ENCODE measurements around the gene NEDD4L. TPM values are rescaled to one million over a fixed set of nuclear protein-coding genes. Genes with fewer than 3 reads are reported as not detected.

Gene NEDD4L
- total and polyA plus RNA-seq, 2 donors (not counting 1 experiment from before 2014, with no cell fraction given): 10.3 to 25.7 TPM

GRCh38 chr18:58051765-58052460 lies 7.9 kb downstream of the NEDD4L start:
- Mint-ChIP-seq H3K4me1 (peaks cover 9% of the 10 kb centered on the region), H3K4me3 (no peak overlapping the region), H3K27me3 (no peaks in the 10 kb centered on the region), H3K9me3 (ENCODE audit: insufficient read depth) (no peaks in the 10 kb centered on the region), H3K27ac (no peak overlapping the region)
- Histone ChIP-seq H3K9ac (ENCODE audit: low read length) (no peak overlapping the region), H3K36me3 (replicated peaks in 1 of 2; ENCODE audit: control extremely low read depth in 1 of 2, control insufficient read depth in 1 of 2, extremely low read depth in 1 of 2, insufficient read depth in 2 of 2, low read length in 1 of 2) (no peaks in the 10 kb centered on the region), H4K20me1 (ENCODE audit: control insufficient read depth, insufficient read depth, low read length, poor library complexity, severe bottlenecking) (no peaks in the 10 kb centered on the region), H3K4me2 (replicated peaks; ENCODE audit: low read depth, low read length, poor library complexity, severe bottlenecking) (no peak overlapping the region), H3K27me3 (replicated peaks in 1 of 4; ENCODE audit: control extremely low read depth in 1 of 4, control insufficient read depth in 3 of 4, insufficient read depth in 4 of 4, low read length in 3 of 4) (no peaks in the 10 kb centered on the region), H3K9me3 (ENCODE audit: control extremely low read depth in 1 of 3, control insufficient read depth in 2 of 3, insufficient read depth in 1 of 3, low read length in 2 of 3) (no peaks in the 10 kb centered on the region), H3K4me1 (ENCODE audit: control insufficient read depth in 2 of 2, insufficient read depth in 2 of 2, low read length in 2 of 2) (no peaks in the 10 kb centered on the region), H3K27ac (ENCODE audit: low read length in 2 of 2) (no peak overlapping the region), H3K4me3 (ENCODE audit: control extremely low read depth in 1 of 5, extremely low read depth in 1 of 5, insufficient read depth in 1 of 5, low read depth in 2 of 5, low read length in 4 of 5) (no peak overlapping the region), H2AFZ (ENCODE audit: insufficient read depth, low read depth, low read length, poor library complexity, severe bottlenecking) (peak overlapping the region; percentile 33), H3K79me2 (ENCODE audit: control insufficient read depth, insufficient read depth, low read length) (peaks cover 11% of the 10 kb centered on the region)
- CTCF ChIA-PET: interaction anchor here (0.6 to 1.8 kb wide), 8 partner anchors 8 to 168 kb away, joined by 3 to 12 read pairs (median 4); partner anchors contain the start of gene NEDD4L
- intact Hi-C loops (cut with micrococcal nuclease): no loop called here
- DNase-seq: no peak
- peak; percentile 40 for TF ChIP-seq CTCF (IDR thresholded peaks at IDR 0.05)
- TF ChIP-seq EZH2 (IDR thresholded peaks at IDR 0.05; ENCODE audit: borderline replicate concordance, insufficient read depth, low read depth, low read length, poor library complexity, severe bottlenecking): no peak
- POLR2A ChIA-PET: no interaction called here
- WGBS (ENCODE audit: insufficient coverage): 80% methylated on average over 1 of the region's 4 CpGs
- ATAC-seq (ENCODE audit: low read depth): peak; percentile 24

GRCh38 chr18:58052960-58053359 lies 8.9 kb downstream of the NEDD4L start:
- Histone ChIP-seq H2AFZ (ENCODE audit: insufficient read depth, low read depth, low read length, poor library complexity, severe bottlenecking) (no peak overlapping the region), H3K36me3 (replicated peaks in 1 of 2; ENCODE audit: control extremely low read depth in 1 of 2, control insufficient read depth in 1 of 2, extremely low read depth in 1 of 2, insufficient read depth in 2 of 2, low read length in 1 of 2) (no peaks in the 10 kb centered on the region), H3K4me1 (ENCODE audit: control insufficient read depth in 2 of 2, insufficient read depth in 2 of 2, low read length in 2 of 2) (no peaks in the 10 kb centered on the region), H3K9ac (ENCODE audit: low read length) (no peak overlapping the region), H3K27me3 (replicated peaks in 1 of 4; ENCODE audit: control extremely low read depth in 1 of 4, control insufficient read depth in 3 of 4, insufficient read depth in 4 of 4, low read length in 3 of 4) (no peaks in the 10 kb centered on the region), H3K9me3 (ENCODE audit: control extremely low read depth in 1 of 3, control insufficient read depth in 2 of 3, insufficient read depth in 1 of 3, low read length in 2 of 3) (no peaks in the 10 kb centered on the region), H3K27ac (ENCODE audit: low read length in 2 of 2) (no peak overlapping the region), H3K4me2 (replicated peaks; ENCODE audit: low read depth, low read length, poor library complexity, severe bottlenecking) (no peak overlapping the region), H3K4me3 (ENCODE audit: control extremely low read depth in 1 of 5, extremely low read depth in 1 of 5, insufficient read depth in 1 of 5, low read depth in 2 of 5, low read length in 4 of 5) (no peak overlapping the region), H4K20me1 (ENCODE audit: control insufficient read depth, insufficient read depth, low read length, poor library complexity, severe bottlenecking) (no peaks in the 10 kb centered on the region), H3K79me2 (ENCODE audit: control insufficient read depth, insufficient read depth, low read length) (peaks cover 15% of the 10 kb centered on the region)
- ChIA-PET CTCF (interaction anchor here (0.6 to 1.6 kb wide), 6 partner anchors 9 to 169 kb away, joined by 3 to 7 read pairs (median 4); partner anchors contain the start of gene NEDD4L), POLR2A (no interaction called here)
- WGBS (ENCODE audit: insufficient coverage): 100% methylated on average over 2 of the region's 3 CpGs
- H3K4me3 Mint-ChIP-seq: no peak overlapping the region
- H3K27me3 Mint-ChIP-seq: no peaks in the 10 kb centered on the region
- TF ChIP-seq CTCF (IDR thresholded peaks at IDR 0.05) (no peak), EZH2 (IDR thresholded peaks at IDR 0.05; ENCODE audit: borderline replicate concordance, insufficient read depth, low read depth, low read length, poor library complexity, severe bottlenecking) (no peak)
- DNase-seq (no peak), ATAC-seq (ENCODE audit: low read depth) (no peak)
- H3K4me1 Mint-ChIP-seq: peaks cover 9% of the 10 kb centered on the region
- H3K27ac Mint-ChIP-seq: no peak overlapping the region
- intact Hi-C loops (cut with micrococcal nuclease): no loop called here
- no peaks in the 10 kb centered on the region for H3K9me3 Mint-ChIP-seq (ENCODE audit: insufficient read depth)

Data from B cell (primary cell).